HL-60 (cell line): ENCODE results near the gene BBS9.

Experiments used
- DNase-seq, 2 experiments: peaks; one replicate each; pipeline ENCODE4 v3.0.0-alpha.2; 2010 to 2020; ENCODE audit warnings: low read depth in 1 of 2, low spot score in 1 of 2
- H3K27ac ChIP-seq: fragments of 250-450 bp; sonication (Bioruptor Pico); replicated peaks from 2 replicates; pipeline ENCODE4 v1.5.1; 2020; ENCODE audit warnings: mild to moderate bottlenecking, moderate library complexity
- H3K27me3 ChIP-seq: fragments of 250-450 bp; sonication (Bioruptor Pico); 2 replicates; pipeline ENCODE4 v1.5.1; 2021; ENCODE audit warnings: mild to moderate bottlenecking, moderate library complexity; ENCODE audit not compliant: insufficient read depth, poor library complexity, severe bottlenecking
- H3K4me3 ChIP-seq: replicated peaks from 2 replicates; pipeline ENCODE4 v1.5.1; 2011; ENCODE audit warnings: mild to moderate bottlenecking, control low read depth, low read length; ENCODE audit not compliant: insufficient read depth
- GABPA ChIP-seq: IDR thresholded peaks from 2 replicates; pipeline ENCODE4 v1.6.1; 2012; ENCODE audit warnings: low read depth
- POLR2AphosphoS5 ChIP-seq: IDR thresholded peaks from 2 replicates; pipeline ENCODE4 v1.6.1; 2012; ENCODE audit warnings: low read depth
- REST ChIP-seq: IDR thresholded peaks from 2 replicates; pipeline ENCODE4 v1.6.1; 2012; ENCODE audit warnings: low read depth; ENCODE audit not compliant: insufficient replicate concordance
- SPI1 ChIP-seq: IDR thresholded peaks from 2 replicates; pipeline ENCODE4 v1.6.1; 2012; ENCODE audit warnings: low read depth, mild to moderate bottlenecking, borderline replicate concordance
- TF ChIP-seq, protein P1 (sequence below): IDR thresholded peaks from one replicate; pipeline ENCODE4 v1.5.1; 2011; ENCODE audit warnings: low read length, control low read depth, inconsistent platforms; ENCODE audit not compliant: insufficient read depth

The BBS9 gene

DNA sequence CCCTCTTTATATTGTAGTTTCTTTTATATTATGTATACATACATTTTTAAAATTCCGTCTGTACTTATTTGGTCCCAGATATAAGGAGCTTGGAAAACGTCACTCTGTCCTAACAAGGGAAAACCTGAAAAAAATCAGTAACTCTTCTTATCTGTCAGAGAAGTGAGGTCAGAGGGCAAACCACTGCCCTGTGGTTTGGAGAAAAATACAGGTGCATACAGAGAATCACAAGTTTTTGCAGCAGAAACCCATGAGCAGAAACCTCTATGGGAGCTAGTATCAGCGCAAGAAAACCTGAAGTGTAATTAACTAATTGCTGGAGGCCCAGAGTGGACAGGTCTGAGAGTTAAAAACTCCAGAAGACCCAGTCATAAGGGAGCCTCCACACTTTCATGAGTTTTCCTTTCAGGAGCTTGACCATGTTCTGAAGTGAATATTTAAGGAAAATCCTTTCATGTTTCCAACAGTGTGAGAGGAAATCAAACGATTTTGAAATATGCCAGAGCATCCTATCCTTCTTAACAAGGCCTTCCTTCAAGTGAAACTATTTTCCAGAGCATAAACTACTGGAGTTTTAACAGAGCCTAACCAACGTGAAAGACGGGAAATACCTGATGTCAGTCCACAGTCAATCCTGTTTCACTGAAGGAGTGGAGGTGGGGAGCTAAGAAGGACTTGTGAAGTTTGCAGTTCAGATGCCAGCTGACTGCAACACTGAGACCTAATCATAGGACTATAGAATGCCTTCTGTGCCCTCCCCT, 485.2 kb downstream of the BBS9 start:
- no peaks in the 10 kb centered on the region for H3K27me3 ChIP-seq
- TF ChIP-seq POLR2AphosphoS5: no peak
- no peak for TF ChIP-seq REST
- no peak for TF ChIP-seq SPI1
- no peak for TF ChIP-seq GABPA
- TF ChIP-seq, protein P1, sequence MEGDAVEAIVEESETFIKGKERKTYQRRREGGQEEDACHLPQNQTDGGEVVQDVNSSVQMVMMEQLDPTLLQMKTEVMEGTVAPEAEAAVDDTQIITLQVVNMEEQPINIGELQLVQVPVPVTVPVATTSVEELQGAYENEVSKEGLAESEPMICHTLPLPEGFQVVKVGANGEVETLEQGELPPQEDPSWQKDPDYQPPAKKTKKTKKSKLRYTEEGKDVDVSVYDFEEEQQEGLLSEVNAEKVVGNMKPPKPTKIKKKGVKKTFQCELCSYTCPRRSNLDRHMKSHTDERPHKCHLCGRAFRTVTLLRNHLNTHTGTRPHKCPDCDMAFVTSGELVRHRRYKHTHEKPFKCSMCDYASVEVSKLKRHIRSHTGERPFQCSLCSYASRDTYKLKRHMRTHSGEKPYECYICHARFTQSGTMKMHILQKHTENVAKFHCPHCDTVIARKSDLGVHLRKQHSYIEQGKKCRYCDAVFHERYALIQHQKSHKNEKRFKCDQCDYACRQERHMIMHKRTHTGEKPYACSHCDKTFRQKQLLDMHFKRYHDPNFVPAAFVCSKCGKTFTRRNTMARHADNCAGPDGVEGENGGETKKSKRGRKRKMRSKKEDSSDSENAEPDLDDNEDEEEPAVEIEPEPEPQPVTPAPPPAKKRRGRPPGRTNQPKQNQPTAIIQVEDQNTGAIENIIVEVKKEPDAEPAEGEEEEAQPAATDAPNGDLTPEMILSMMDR: no peak
- no peak overlapping the region for H3K4me3 ChIP-seq
- DNase-seq: no peak
- H3K27ac ChIP-seq: no peak overlapping the region

DNA sequence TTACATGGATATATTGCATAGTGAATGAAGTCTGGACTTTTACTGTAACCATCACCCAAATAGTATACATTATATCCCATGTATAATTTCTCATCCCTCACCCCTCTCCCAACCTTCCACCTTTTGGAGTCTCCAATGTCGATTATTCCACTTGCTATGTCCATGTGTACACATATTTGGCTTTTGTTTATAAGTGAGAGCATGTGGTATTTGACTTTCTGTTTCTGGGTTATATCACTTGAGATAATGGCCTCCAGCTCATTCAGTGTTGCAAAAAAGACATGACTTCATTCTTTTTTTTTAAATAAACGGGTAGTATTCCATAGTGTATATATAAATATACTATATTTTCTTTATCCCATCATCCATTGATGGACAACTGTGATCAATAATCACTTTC, 487.4 kb downstream of the BBS9 start:
- Histone ChIP-seq H3K4me3 (no peak overlapping the region), H3K27me3 (no peaks in the 10 kb centered on the region), H3K27ac (no peak overlapping the region)
- TF ChIP-seq, protein P1: no peak
- TF ChIP-seq POLR2AphosphoS5 (no peak), GABPA (no peak), REST (no peak), SPI1 (no peak)
- no peak for DNase-seq

DNA sequence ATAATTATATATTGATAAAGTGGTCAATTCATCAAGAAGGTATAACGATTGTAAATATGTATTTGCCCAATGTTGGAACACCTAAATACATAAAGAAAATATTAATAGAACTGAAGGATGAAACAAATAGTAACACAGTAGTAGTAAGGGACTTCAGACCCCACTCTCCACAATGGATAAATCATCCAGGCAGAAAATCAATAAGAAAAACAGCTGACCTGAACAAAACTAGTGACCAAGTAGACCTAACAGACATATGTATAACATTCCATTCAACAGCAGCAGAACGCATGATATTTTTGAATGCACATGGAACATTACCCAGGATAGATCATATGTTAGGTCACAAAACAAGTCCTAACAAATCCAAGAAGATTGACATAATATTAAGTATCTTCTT, 489.9 kb downstream of the BBS9 start:
- Histone ChIP-seq H3K4me3 (no peak overlapping the region), H3K27ac (no peak overlapping the region), H3K27me3 (no peaks in the 10 kb centered on the region)
- TF ChIP-seq GABPA (no peak), SPI1 (no peak), REST (no peak), POLR2AphosphoS5 (no peak)
- TF ChIP-seq, protein P1: no peak
- no peak for DNase-seq
